IMR-90 (cell line): ENCODE data around the gene CMAS.

ENCODE experiments used
- CTCF ChIP-seq: conservative IDR thresholded peaks from 2 replicates; pipeline ENCODE4 v1.5.1; 2012; ENCODE audit warnings: mild to moderate bottlenecking, low read depth, low read length, improper control_type of control experiment
- POLR2A ChIP-seq: IDR thresholded peaks from 2 replicates; pipeline ENCODE4 v1.6.1; 2012; ENCODE audit warnings: mild to moderate bottlenecking, low read depth, low read length
- RCOR1 ChIP-seq: IDR thresholded peaks from 2 replicates; pipeline ENCODE4 v1.6.1; 2012; ENCODE audit warnings: mild to moderate bottlenecking, low read length, improper control_type of control experiment; ENCODE audit not compliant: insufficient replicate concordance

GRCh38 chr12:22032732-22033131, 13.3 kb upstream of the CMAS start:
- TF ChIP-seq CTCF = no peak
- TF ChIP-seq POLR2A = no peak
- TF ChIP-seq RCOR1 = no peak
